ENCODE data around the gene ATF5. TPM values are rescaled to one million over a fixed set of nuclear protein-coding genes. Genes with fewer than 3 reads are reported as not detected.
A peak's percentile ranks its signal among the peaks of the same experiment; 100 is the strongest.

ATF5 gene
- total and polyA plus RNA-seq, 10 of the 15 experiments (the other 5 are each of a cell fraction or from before 2014, with no cell fraction given): 9.1 to 133 (median 24.0) TPM

DNA sequence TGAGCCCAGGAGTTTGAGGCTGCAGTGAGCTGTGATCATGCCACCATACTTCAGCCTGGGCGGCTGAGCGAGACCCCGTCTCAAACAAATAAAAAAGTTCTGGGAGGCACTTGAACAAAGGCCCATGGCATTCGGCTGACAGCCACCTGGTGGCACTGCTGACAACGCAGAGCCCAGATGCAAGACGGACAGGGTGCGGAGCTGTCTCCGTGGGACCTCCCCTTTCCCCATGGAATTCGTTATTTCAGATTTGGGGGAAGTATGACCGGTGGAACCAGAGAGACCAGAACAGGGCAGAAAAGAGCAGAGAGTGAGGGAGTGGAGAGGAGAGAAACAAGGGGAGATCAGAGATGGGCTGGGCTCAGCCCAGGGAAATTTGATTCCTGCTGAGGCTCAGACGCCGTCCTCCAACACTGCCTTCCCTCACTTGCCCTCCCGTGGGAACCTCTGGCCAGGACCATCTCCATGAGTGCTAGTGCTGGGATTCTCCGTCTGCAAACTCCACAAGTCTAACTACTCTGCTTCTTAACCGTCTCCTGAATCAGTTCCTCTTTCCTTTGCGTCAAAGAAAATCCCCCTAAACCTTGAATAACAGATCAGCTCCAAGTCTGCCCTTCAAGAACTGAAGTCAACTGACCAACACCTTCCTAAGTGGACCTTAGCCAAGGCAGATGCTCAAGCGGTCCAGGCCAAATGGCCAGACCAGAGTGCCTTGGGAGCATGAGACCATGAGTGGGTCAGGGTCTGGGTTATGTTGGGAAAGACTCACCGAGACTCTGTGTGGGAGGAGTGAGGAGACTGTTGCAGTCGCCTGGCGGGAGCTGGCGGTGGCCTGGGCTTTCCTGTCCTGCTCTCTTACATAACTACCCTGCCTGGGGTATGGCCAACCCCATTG lies 11.9 kb upstream of the ATF5 start (continued):
- TF ChIP-seq EP300 (IDR thresholded peaks at IDR 0.05; ENCODE audit: borderline replicate concordance in 1 of 2, control insufficient read depth in 1 of 2, low read depth in 2 of 2, low read length in 2 of 2) (no peak), SRF (IDR thresholded peaks at IDR 0.05; ENCODE audit: low read depth in 2 of 2, low read length in 2 of 2) (no peak), ZBTB33 (IDR thresholded peaks at IDR 0.05) (peak; percentile 91), MTA2 (IDR thresholded peaks at IDR 0.05; ENCODE audit: low read depth) (peak; percentile 42; the same call in 1 of the 2 replicates), EED (IDR thresholded peaks at IDR 0.05; ENCODE audit: low read depth) (peak; percentile 76), ZNF687 (IDR thresholded peaks at IDR 0.05) (peak; percentile 53; the same call in 1 of the 2 replicates)
- TF ChIP-seq, protein P1, sequence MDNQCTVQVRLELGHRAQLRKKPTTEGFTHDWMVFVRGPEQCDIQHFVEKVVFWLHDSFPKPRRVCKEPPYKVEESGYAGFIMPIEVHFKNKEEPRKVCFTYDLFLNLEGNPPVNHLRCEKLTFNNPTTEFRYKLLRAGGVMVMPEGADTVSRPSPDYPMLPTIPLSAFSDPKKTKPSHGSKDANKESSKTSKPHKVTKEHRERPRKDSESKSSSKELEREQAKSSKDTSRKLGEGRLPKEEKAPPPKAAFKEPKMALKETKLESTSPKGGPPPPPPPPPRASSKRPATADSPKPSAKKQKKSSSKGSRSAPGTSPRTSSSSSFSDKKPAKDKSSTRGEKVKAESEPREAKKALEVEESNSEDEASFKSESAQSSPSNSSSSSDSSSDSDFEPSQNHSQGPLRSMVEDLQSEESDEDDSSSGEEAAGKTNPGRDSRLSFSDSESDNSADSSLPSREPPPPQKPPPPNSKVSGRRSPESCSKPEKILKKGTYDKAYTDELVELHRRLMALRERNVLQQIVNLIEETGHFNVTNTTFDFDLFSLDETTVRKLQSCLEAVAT (IDR thresholded peaks at IDR 0.05): peak; percentile 38; the same call in 1 of the 2 replicates
